Measurements from ENCODE around the gene PHACTR1.
"Not testable (repeated sequence)": the region's sequence is repeated elsewhere in the genome, so short reads cannot be mapped to it uniquely, and the experiment has no call there.

Gene PHACTR1

GRCh38 chr6:13120483-13121482, 404.2 kb downstream of the PHACTR1 start:
- H3K4me3 ChIP-seq (ENCODE audit: low read depth in 1 of 2, low read length in 2 of 2): no peak overlapping the region
- H3K27ac ChIP-seq (ENCODE audit: low read depth, low read length): no peak overlapping the region
- no peaks in the 10 kb centered on the region for H3K9me3 ChIP-seq (ENCODE audit: low read length)
- no peak overlapping the region for H3K9ac ChIP-seq (ENCODE audit: low read length)
- H3K36me3 ChIP-seq (ENCODE audit: insufficient read depth, low read length): no peaks in the 10 kb centered on the region
- no peaks in the 10 kb centered on the region for H3K27me3 ChIP-seq (ENCODE audit: control insufficient read depth in 1 of 2, insufficient read depth in 2 of 2, low read length in 2 of 2)
- H3K4me1 ChIP-seq (ENCODE audit: insufficient read depth, low read length): peaks cover 8% of the 10 kb centered on the region

DNA sequence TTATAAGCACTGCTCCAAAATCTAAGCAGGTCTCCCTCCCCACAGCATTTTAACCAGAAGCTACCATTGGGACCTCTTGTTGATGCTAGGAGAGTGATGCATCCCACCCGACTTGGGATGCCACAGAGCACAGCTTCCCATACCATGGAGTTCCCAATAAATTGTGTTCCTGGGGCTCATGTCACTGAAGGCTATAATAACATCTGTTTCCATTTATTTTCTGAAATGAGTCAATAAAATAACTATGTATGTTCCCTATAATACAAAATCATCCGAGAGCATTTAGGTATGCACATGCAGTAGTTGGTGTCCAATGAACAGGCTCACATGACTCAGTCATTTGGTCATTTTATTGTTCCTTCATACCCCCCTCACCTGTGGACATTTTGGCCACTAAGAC, 407.6 kb downstream of the PHACTR1 start:
- Histone ChIP-seq H3K4me3 (ENCODE audit: low read depth in 1 of 2, low read length in 2 of 2) (no peak overlapping the region), H3K9ac (ENCODE audit: low read length) (no peak overlapping the region), H3K4me1 (ENCODE audit: insufficient read depth, low read length) (peaks cover 6% of the 10 kb centered on the region), H3K27me3 (ENCODE audit: control insufficient read depth in 1 of 2, insufficient read depth in 2 of 2, low read length in 2 of 2) (no peaks in the 10 kb centered on the region), H3K9me3 (ENCODE audit: low read length) (no peaks in the 10 kb centered on the region), H3K27ac (ENCODE audit: low read depth, low read length) (no peak overlapping the region), H3K36me3 (ENCODE audit: insufficient read depth, low read length) (no peaks in the 10 kb centered on the region)

DNA sequence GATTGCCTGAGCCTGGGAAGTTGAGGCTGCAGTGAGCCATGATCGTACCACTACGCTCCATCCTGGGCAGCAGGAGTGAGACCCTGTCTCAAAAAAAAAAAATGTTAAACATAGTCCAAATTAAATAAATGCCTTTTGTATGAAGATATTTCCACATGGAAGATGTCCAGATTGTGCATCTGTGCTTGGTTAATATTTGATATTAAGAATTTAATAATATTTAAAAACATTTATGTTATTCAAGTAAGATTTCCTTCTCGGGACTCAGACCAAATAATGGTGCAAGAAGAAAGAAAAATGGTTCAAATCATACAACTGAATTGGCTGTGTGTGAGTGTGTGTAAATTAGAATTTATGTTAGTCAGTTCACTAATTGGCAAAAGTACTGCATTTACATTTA, 409.3 kb downstream of the PHACTR1 start:
- no peak overlapping the region for H3K9ac ChIP-seq (ENCODE audit: low read length)
- no peak overlapping the region for H3K4me3 ChIP-seq (ENCODE audit: low read depth in 1 of 2, low read length in 2 of 2)
- peaks cover 3% of the 10 kb centered on the region for H3K4me1 ChIP-seq (ENCODE audit: insufficient read depth, low read length)
- no peaks in the 10 kb centered on the region for H3K27me3 ChIP-seq (ENCODE audit: control insufficient read depth in 1 of 2, insufficient read depth in 2 of 2, low read length in 2 of 2)
- H3K36me3 ChIP-seq (ENCODE audit: insufficient read depth, low read length): no peaks in the 10 kb centered on the region
- no peak overlapping the region for H3K27ac ChIP-seq (ENCODE audit: low read depth, low read length)
- no peaks in the 10 kb centered on the region for H3K9me3 ChIP-seq (ENCODE audit: low read length)

DNA sequence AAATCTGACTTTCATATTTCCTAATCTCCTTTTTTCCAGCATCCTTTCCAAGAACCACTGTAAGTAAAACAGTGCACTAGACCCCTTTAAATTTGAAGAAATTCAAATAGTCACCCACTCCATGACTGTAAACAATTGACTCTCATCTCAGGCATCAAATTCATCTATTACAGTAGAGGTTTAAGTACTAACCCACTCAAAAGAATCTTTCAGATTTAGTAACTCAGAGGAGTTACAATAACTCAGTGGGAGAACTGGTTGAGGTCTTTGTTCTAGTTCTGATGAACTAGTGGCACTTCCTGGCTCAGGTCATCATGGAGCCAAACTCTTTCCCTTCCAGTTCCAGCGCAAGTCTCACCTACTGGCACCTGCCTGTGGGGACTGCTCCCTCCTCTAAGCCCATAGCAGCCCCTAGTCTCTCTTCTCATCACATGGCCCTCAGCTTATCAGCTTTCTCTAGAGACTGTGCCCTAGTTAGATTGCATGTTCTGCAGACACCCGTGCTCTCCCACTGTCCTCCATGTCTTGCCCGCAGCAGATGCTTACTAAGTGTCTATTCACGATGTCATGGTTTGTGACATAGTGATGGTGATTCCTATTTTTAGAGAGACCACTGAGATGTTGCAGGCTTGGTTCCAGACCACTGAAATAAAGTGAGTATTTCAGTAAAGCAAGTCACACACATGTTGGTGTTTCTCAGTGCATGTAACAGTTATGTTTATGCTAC, 415.5 kb downstream of the PHACTR1 start:
- H3K27me3 ChIP-seq (ENCODE audit: control insufficient read depth in 1 of 2, insufficient read depth in 2 of 2, low read length in 2 of 2): no peaks in the 10 kb centered on the region
- H3K9me3 ChIP-seq (ENCODE audit: low read length): no peaks in the 10 kb centered on the region
- H3K27ac ChIP-seq (ENCODE audit: low read depth, low read length): no peak overlapping the region
- H3K4me1 ChIP-seq (ENCODE audit: insufficient read depth, low read length): no peaks in the 10 kb centered on the region
- H3K4me3 ChIP-seq (ENCODE audit: low read depth in 1 of 2, low read length in 2 of 2): no peak overlapping the region
- no peaks in the 10 kb centered on the region for H3K36me3 ChIP-seq (ENCODE audit: insufficient read depth, low read length)
- no peak overlapping the region for H3K9ac ChIP-seq (ENCODE audit: low read length)

DNA sequence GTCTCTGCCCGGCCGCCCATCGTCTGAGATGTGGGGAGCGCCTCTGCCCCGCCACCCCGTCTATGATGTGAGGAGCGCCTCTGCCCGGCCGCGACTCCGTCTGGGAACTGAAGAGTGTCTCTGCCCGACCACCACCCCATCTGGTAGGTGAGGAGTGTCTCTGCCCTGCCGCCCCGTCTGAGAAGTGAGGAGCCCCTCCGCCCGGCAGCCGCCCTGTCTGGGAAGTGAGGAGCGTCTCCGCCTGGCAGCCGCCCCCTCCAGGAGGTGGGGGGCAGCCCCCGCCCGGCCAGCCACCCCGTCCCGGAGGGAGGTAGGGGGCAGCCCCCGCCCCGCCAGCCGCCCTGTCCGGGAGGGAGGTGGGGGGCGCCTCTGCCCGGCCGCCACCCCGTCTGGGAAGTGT, 417.3 kb downstream of the PHACTR1 start:
- not testable (repeated sequence) for H3K27me3 ChIP-seq (ENCODE audit: control insufficient read depth in 1 of 2, insufficient read depth in 2 of 2, low read length in 2 of 2); H3K9ac ChIP-seq (ENCODE audit: low read length); H3K36me3 ChIP-seq (ENCODE audit: insufficient read depth, low read length); H3K4me1 ChIP-seq (ENCODE audit: insufficient read depth, low read length); H3K4me3 ChIP-seq (ENCODE audit: low read depth in 1 of 2, low read length in 2 of 2); H3K9me3 ChIP-seq (ENCODE audit: low read length); H3K27ac ChIP-seq (ENCODE audit: low read depth, low read length)

- no peaks in the 10 kb centered on the region for H3K4me1 ChIP-seq (ENCODE audit: insufficient read depth, low read length)
- no peaks in the 10 kb centered on the region for H3K27me3 ChIP-seq (ENCODE audit: control insufficient read depth in 1 of 2, insufficient read depth in 2 of 2, low read length in 2 of 2)
- H3K9ac ChIP-seq (ENCODE audit: low read length): no peak overlapping the region
- no peak overlapping the region for H3K4me3 ChIP-seq (ENCODE audit: low read depth in 1 of 2, low read length in 2 of 2)
- H3K36me3 ChIP-seq (ENCODE audit: insufficient read depth, low read length): no peaks in the 10 kb centered on the region
- H3K9me3 ChIP-seq (ENCODE audit: low read length): no peaks in the 10 kb centered on the region
- H3K27ac ChIP-seq (ENCODE audit: low read depth, low read length): no peak overlapping the region
These were observed 418.6 kb downstream of the PHACTR1 start for GRCh38 chr6:13135152-13135551.

GRCh38 chr6:13139119-13139518, 422.6 kb downstream of the PHACTR1 start:
- H3K27ac ChIP-seq (ENCODE audit: low read depth, low read length): no peak overlapping the region

GRCh38 chr6:13140980-13141379, 424.4 kb downstream of the PHACTR1 start:
- H3K9ac ChIP-seq (ENCODE audit: low read length): no peak overlapping the region
- H3K27me3 ChIP-seq (ENCODE audit: control insufficient read depth in 1 of 2, insufficient read depth in 2 of 2, low read length in 2 of 2): no peaks in the 10 kb centered on the region
- H3K4me1 ChIP-seq (ENCODE audit: insufficient read depth, low read length): no peaks in the 10 kb centered on the region
- H3K27ac ChIP-seq (ENCODE audit: low read depth, low read length): no peak overlapping the region
- H3K36me3 ChIP-seq (ENCODE audit: insufficient read depth, low read length): no peaks in the 10 kb centered on the region
- no peak overlapping the region for H3K4me3 ChIP-seq (ENCODE audit: low read depth in 1 of 2, low read length in 2 of 2)
- no peaks in the 10 kb centered on the region for H3K9me3 ChIP-seq (ENCODE audit: low read length)

More at GRCh38 chr6:13139119-13139518, 422.6 kb downstream of the PHACTR1 start:
- Histone ChIP-seq H3K36me3 (ENCODE audit: insufficient read depth, low read length) (no peaks in the 10 kb centered on the region), H3K4me3 (ENCODE audit: low read depth in 1 of 2, low read length in 2 of 2) (no peak overlapping the region), H3K27me3 (ENCODE audit: control insufficient read depth in 1 of 2, insufficient read depth in 2 of 2, low read length in 2 of 2) (no peaks in the 10 kb centered on the region), H3K4me1 (ENCODE audit: insufficient read depth, low read length) (no peaks in the 10 kb centered on the region), H3K9me3 (ENCODE audit: low read length) (no peaks in the 10 kb centered on the region), H3K9ac (ENCODE audit: low read length) (no peak overlapping the region)

DNA sequence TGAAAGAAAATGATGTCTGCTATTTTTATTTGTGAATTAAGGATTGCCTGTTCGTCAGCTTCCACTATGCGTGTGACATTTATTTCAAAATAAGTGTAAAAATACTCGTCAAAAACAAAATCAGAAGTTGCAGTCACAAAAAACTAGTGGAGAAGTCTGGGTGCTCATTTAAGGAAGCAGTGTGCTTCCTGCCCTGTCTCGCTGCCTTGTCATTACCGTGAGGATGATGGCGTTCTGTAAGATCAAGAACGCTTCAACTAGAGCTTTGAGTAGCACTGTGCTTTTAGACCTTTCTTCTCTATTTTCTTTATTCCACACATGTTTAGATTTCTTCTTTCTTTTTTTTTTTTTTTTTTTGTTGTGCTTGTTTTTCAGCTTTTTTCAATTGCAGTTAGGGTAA, 424.8 kb downstream of the PHACTR1 start:
- H3K27me3 ChIP-seq (ENCODE audit: control insufficient read depth in 1 of 2, insufficient read depth in 2 of 2, low read length in 2 of 2): no peaks in the 10 kb centered on the region
- no peak overlapping the region for H3K27ac ChIP-seq (ENCODE audit: low read depth, low read length)

DNA sequence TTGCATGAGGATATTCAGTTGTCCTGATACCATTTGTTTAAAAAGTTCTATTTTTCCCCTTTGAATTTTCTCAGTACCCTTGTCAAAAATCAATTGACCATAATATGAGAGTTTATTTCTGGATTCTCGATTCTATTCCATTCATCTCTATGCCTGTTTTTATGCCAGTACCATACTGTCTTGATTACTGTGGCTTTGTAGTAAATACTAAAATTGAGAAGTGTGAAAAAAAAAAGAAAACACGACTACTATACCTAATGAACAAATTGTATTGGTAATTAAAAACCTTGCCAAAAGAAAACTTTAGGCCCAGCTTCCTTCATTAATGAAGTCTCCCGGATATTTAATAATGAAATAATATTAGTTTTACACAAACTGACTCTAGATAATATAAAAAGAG, 426.0 kb downstream of the PHACTR1 start:
- Histone ChIP-seq H3K4me1 (ENCODE audit: insufficient read depth, low read length) (no peaks in the 10 kb centered on the region), H3K27ac (ENCODE audit: low read depth, low read length) (no peak overlapping the region), H3K9ac (ENCODE audit: low read length) (no peak overlapping the region), H3K27me3 (ENCODE audit: control insufficient read depth in 1 of 2, insufficient read depth in 2 of 2, low read length in 2 of 2) (no peaks in the 10 kb centered on the region), H3K36me3 (ENCODE audit: insufficient read depth, low read length) (no peaks in the 10 kb centered on the region), H3K4me3 (ENCODE audit: low read depth in 1 of 2, low read length in 2 of 2) (no peak overlapping the region), H3K9me3 (ENCODE audit: low read length) (no peaks in the 10 kb centered on the region)

More for the DNA sequence above, 424.8 kb downstream of the PHACTR1 start:
- Histone ChIP-seq H3K36me3 (ENCODE audit: insufficient read depth, low read length) (no peaks in the 10 kb centered on the region), H3K9ac (ENCODE audit: low read length) (no peak overlapping the region), H3K4me3 (ENCODE audit: low read depth in 1 of 2, low read length in 2 of 2) (no peak overlapping the region), H3K9me3 (ENCODE audit: low read length) (no peaks in the 10 kb centered on the region), H3K4me1 (ENCODE audit: insufficient read depth, low read length) (no peaks in the 10 kb centered on the region)

DNA sequence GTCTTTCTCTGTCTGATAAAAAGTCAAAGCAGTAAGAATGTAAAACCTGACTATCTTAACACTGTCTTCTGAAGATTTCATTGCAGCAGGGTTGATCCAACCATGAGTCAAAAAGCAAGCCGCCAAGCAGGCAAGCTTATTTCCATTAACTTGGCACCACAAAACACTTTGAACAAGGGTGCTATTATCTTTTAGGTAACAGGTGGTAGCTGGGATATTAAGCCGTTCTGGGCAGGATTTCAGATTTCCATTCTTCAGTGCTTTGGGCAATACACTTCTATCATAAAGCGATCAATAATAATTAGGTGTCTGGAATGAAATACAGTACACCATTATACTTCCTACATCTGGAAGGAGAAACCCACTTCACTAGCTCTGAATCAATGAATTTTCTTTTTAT, 429.9 kb downstream of the PHACTR1 start:
- H3K4me1 ChIP-seq (ENCODE audit: insufficient read depth, low read length): no peaks in the 10 kb centered on the region
- H3K9ac ChIP-seq (ENCODE audit: low read length): no peak overlapping the region
- H3K9me3 ChIP-seq (ENCODE audit: low read length): no peaks in the 10 kb centered on the region
- no peaks in the 10 kb centered on the region for H3K27me3 ChIP-seq (ENCODE audit: control insufficient read depth in 1 of 2, insufficient read depth in 2 of 2, low read length in 2 of 2)
- H3K4me3 ChIP-seq (ENCODE audit: low read depth in 1 of 2, low read length in 2 of 2): no peak overlapping the region
- no peaks in the 10 kb centered on the region for H3K36me3 ChIP-seq (ENCODE audit: insufficient read depth, low read length)
- no peak overlapping the region for H3K27ac ChIP-seq (ENCODE audit: low read depth, low read length)

All from muscle layer of colon (tissue), 2 donors.